NT2/D1 (cell line): ENCODE results near the gene KCP.

ENCODE experiments used
- DNase-seq: peaks from one replicate; pipeline ENCODE4 v3.0.0-alpha.2; 2011; ENCODE audit warnings: low read depth, low spot score
- H3K27me3 ChIP-seq: 2 replicates; pipeline ENCODE4 v1.6.0; 2011; ENCODE audit warnings: mild to moderate bottlenecking; ENCODE audit not compliant: insufficient read length, insufficient read depth
- H3K36me3 ChIP-seq: 2 replicates; pipeline ENCODE4 v1.6.1; 2011; ENCODE audit warnings: mild to moderate bottlenecking, low read length, mixed read lengths; ENCODE audit not compliant: insufficient read depth, insufficient read length
- H3K4me1 ChIP-seq: 2 replicates; pipeline ENCODE4 v1.5.1; 2011; ENCODE audit not compliant: insufficient read depth, insufficient read length
- H3K4me3 ChIP-seq: 2 replicates; pipeline ENCODE4 v1.5.1; 2011; ENCODE audit warnings: low read depth; ENCODE audit not compliant: insufficient read length
- H3K9ac ChIP-seq: 2 replicates; pipeline ENCODE4 v1.6.0; 2011; ENCODE audit warnings: low read depth; ENCODE audit not compliant: insufficient read length
- H3K9me3 ChIP-seq: 2 replicates; pipeline ENCODE4 v1.5.1; 2011; ENCODE audit warnings: mild to moderate bottlenecking, low read length; ENCODE audit not compliant: insufficient read depth
- SUZ12 ChIP-seq: IDR thresholded peaks from 2 replicates; pipeline ENCODE4 v1.6.1; 2011; ENCODE audit not compliant: insufficient read length, insufficient read depth; ENCODE audit errors: extremely low read depth
- YY1 ChIP-seq: IDR thresholded peaks from 2 replicates; pipeline ENCODE4 v1.6.1; 2011; ENCODE audit not compliant: insufficient read length, insufficient read depth
- ZNF274 ChIP-seq: IDR thresholded peaks from 2 replicates; pipeline ENCODE4 v1.6.1; 2011; ENCODE audit warnings: mild to moderate bottlenecking, low read depth, low read length

KCP gene

DNA sequence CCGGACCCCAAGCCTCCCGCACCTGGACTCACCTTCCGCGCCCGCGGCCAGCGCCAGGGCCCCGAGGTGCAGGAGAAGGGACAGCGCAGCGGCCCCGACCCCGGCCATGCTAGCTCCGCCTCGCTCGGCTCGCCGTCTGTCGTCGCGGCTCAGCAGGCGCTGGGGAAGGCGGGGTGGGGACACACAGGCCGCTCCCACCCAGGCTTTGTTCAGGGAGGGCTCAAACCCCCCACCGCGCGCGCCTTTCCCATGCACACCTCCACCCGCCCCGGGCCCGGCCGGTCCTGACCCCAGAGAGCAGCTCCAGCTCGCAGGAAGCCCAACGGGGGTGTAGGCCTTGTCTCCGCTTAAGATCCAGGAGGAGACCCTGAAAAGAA, at the start of gene KCP:
Gene KCP, minus strand, starts transcription at position 141 of the 377 bp plus-strand sequence. Its CDS starts 33 bp downstream, at position 108.
- H3K9ac ChIP-seq: peak within 1 kb of the TSS; percentile 85
- TF ChIP-seq SUZ12 (no peak), ZNF274 (no peak), YY1 (no peak)
- no peak for DNase-seq
- H3K36me3 ChIP-seq: peaks cover 14% of the 10 kb centered on the region
- H3K27me3 ChIP-seq: no peaks in the 10 kb centered on the region
- peak within 1 kb of the TSS; percentile 68 for H3K4me3 ChIP-seq
- H3K9me3 ChIP-seq: no peaks in the 10 kb centered on the region
- H3K4me1 ChIP-seq: peaks cover 8% of the 10 kb centered on the region

DNA sequence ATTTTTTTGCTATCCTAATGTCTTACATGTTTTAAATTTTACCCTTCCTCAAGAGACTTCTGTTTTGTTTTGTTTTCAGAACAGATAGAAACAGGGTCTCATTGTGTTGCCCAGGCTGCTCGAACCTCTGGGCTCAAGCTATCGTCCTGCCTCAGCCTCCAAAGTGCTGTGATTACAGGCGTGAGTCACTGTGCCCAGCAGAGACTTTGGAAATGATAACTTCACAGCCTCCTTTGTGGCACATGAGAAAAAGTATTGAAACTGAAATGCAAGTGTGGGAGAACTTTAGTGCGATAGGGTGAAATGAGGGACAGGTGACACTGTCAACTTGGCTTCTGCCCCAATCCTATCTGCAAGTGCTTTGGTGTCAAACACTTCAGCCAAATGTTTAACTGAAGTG, 48.8 kb upstream of the KCP start:
- H3K9ac ChIP-seq: no peak overlapping the region
- H3K4me1 ChIP-seq: peaks cover 2% of the 10 kb centered on the region
- H3K4me3 ChIP-seq: no peak overlapping the region
- TF ChIP-seq YY1 (no peak), SUZ12 (no peak), ZNF274 (no peak)
- peaks cover 55% of the 10 kb centered on the region for H3K36me3 ChIP-seq
- no peaks in the 10 kb centered on the region for H3K9me3 ChIP-seq
- DNase-seq: no peak
- H3K27me3 ChIP-seq: no peaks in the 10 kb centered on the region

DNA sequence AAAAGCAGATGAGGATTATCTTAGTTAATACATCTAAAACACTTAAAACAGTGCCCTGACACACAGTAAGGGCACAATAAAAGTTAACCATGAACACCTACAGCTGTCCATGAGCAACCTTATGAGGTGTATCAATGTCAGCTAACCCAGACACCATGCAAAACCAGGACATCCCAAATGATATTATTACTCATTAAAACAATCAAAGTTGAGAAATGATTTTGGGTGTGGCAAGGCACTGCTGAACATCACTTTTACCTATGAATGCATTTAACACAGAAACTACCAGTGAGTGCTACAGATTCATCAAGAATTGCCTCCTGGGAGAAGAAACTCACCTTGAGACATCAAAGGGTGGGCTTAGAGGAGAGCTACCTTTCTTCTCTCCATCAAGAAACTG, 45.5 kb upstream of the KCP start:
- Histone ChIP-seq H3K9ac (no peak overlapping the region), H3K4me3 (no peak overlapping the region), H3K27me3 (no peaks in the 10 kb centered on the region), H3K9me3 (no peaks in the 10 kb centered on the region), H3K36me3 (peaks cover 70% of the 10 kb centered on the region), H3K4me1 (peaks cover 2% of the 10 kb centered on the region)
- TF ChIP-seq SUZ12 (no peak), ZNF274 (no peak), YY1 (no peak)
- no peak for DNase-seq

DNA sequence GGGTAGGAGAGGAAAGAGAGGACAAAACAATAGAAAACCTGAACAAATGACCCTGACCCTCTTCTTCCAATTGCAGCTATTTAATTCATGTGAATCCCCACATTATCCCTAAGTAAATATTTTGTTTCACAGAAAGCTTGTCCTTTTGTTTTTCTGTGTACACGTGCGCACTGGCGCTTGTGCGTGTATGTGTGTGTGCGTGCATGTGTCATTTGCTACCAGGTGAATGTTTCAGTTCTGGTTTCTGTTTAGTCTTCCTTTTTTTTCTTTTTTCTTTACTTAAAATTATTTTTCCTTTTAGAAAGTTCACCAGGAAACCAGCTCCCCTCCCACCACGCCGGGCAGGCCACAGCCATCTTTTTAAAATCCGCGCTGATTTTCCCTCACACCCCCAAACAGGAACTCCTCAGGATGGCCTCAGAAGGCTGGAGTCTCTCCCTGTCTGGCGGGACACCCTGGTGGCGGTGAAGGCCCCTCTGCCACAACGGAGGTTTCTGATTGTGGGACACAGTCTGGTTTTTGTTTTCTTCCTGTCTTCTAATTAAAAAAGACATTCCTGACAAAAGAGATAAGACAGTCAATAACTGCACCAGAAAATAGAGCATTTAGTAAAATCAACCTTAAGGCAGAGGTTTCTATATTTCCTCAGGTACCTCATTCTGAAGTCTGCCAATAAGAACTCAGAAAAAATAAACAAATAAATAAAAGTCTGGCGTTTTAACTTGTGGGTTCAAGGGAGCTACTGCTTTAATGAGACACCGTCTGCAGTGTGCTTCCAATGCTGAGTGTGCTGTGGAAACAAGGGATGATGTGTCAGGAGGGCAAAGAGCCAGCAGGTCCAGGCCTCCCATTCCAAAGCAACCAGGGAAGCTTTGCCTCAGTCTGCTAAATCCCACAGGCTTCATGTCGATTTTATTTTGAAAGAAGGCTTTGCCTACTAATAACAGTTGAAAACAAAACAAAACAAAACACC, 44.6 kb upstream of the KCP start:
- TF ChIP-seq SUZ12: no peak
- no peak for TF ChIP-seq ZNF274
- no peak for TF ChIP-seq YY1
- peaks cover 68% of the 10 kb centered on the region for H3K36me3 ChIP-seq
- no peak for DNase-seq
- no peak overlapping the region for H3K4me3 ChIP-seq
- no peak overlapping the region for H3K9ac ChIP-seq
- H3K27me3 ChIP-seq: no peaks in the 10 kb centered on the region
- H3K4me1 ChIP-seq: peaks cover 2% of the 10 kb centered on the region
- no peaks in the 10 kb centered on the region for H3K9me3 ChIP-seq

DNA sequence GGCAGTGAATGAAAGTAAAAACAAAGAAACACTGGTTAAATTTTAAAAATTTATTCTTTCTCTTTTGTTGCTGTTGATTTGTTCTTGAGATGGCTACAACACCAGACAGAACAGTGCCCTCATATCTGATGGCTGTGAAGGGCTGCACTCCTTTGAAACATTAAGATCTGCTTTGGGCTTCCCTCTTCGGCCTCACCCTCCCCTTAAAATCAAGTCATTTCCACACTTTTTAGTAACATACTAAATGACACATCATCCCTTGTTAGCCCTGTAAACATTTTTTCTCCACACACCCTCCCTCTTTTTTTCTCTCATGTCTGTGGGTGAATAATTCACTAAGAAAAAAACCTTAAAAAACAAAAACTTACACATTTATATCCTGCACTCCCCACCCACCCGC, 43.6 kb upstream of the KCP start:
- no peak overlapping the region for H3K9ac ChIP-seq
- no peak for TF ChIP-seq YY1
- TF ChIP-seq ZNF274: no peak
- no peak for TF ChIP-seq SUZ12
- no peaks in the 10 kb centered on the region for H3K9me3 ChIP-seq
- DNase-seq: no peak
- H3K36me3 ChIP-seq: peaks cover 58% of the 10 kb centered on the region
- no peaks in the 10 kb centered on the region for H3K27me3 ChIP-seq
- H3K4me1 ChIP-seq: peaks cover 2% of the 10 kb centered on the region
- no peak overlapping the region for H3K4me3 ChIP-seq

DNA sequence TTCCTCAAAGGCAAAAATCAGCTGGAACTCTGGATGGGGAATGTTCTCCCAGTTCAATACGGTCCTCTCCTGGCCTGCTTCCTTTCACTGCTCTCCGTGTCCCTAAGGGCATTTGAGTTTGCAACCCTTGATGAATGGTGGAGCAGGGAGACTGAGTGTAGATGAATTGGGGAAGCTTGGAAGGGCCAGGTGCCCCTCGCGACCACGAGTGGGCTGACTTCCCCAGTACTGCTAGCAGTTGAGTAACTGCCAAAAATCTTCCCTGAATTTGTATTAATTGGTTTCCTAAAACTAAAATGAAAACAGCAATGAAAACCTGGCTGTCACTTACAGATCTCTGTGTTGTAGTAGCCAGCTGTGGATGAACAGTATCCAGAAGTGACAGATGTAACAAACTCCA, 40.8 kb upstream of the KCP start:
- Histone ChIP-seq H3K36me3 (peaks cover 34% of the 10 kb centered on the region), H3K27me3 (no peaks in the 10 kb centered on the region), H3K4me3 (no peak overlapping the region), H3K4me1 (peaks cover 13% of the 10 kb centered on the region), H3K9ac (no peak overlapping the region), H3K9me3 (no peaks in the 10 kb centered on the region)
- TF ChIP-seq YY1 (no peak), SUZ12 (no peak), ZNF274 (no peak)
- no peak for DNase-seq

DNA sequence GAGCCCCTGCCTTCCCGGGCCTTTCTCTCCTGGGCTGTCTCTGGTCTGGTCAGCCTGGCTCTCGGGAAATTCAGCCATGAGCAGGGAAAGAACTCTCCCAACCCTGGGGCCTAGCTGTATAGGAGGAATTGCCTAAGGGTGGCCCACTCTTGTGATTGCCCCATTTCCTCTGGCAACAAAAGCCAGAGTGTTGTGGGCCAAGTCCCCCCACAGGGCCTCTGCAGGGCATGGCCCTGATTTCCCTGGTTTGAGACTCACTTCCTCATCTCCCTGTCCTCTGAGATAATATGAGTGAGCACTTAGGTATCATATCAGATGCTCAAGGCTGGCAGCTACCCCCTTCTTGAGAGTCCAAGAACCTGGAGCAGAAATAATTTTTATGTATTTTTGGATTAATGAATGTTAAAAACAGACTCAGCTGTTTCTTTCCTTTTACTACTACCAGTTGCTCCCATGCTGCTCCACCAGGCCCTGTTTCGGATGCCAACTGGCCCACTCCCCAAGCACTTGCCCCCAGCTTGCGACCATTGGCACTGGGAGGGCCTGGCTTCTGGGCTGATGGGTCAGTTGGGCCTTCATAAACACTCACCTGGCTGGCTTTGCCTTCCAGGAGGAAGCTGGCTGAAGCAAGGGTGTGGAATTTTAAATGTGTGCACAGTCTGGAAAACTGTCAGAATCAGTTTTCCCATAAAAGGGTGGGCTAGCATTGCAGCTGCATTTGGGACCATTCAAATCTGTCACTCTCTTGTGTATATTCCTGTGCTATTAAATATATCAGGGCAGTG, 38.7 kb upstream of the KCP start:
- Histone ChIP-seq H3K36me3 (peaks cover 14% of the 10 kb centered on the region), H3K9ac (no peak overlapping the region), H3K4me1 (peaks cover 11% of the 10 kb centered on the region), H3K27me3 (no peaks in the 10 kb centered on the region), H3K4me3 (no peak overlapping the region), H3K9me3 (no peaks in the 10 kb centered on the region)
- TF ChIP-seq ZNF274 (no peak), SUZ12 (no peak), YY1 (no peak)
- no peak for DNase-seq
